DOHH2 (cell line): ENCODE data around the gene OR51A2.

Source experiments
- H3F3A ChIP-seq: fragments of 200-600 bp; sonication (generic), shearing (Covaris generic); 2 replicates; pipeline ENCODE4 v1.6.0; 2016; ENCODE audit warnings: antibody characterized with exemption, mild to moderate bottlenecking; ENCODE audit not compliant: control insufficient read depth, insufficient read depth
- H3K27ac ChIP-seq: fragments of 200-600 bp; sonication (generic); 2 replicates; pipeline ENCODE4 v1.5.1; 2014; ENCODE audit warnings: low read depth, mild to moderate bottlenecking, low read length, moderate library complexity
- H3K27me3 ChIP-seq: fragments of 200-600 bp; sonication (generic); 2 replicates; pipeline ENCODE4 v1.6.1; 2014; ENCODE audit warnings: mild to moderate bottlenecking, low read length, mixed read lengths; ENCODE audit not compliant: control insufficient read depth
- H3K36me3 ChIP-seq: fragments of 200-600 bp; sonication (generic); 2 replicates; pipeline ENCODE4 v1.6.1; 2014; ENCODE audit warnings: mild to moderate bottlenecking, low read length, moderate library complexity, mixed read lengths; ENCODE audit not compliant: control insufficient read depth
- H3K4me1 ChIP-seq: fragments of 200-600 bp; sonication (generic); 2 replicates; pipeline ENCODE4 v1.6.1; 2014; ENCODE audit warnings: mild to moderate bottlenecking, low read length, mixed read lengths; ENCODE audit not compliant: control insufficient read depth
- H3K4me2 ChIP-seq: fragments of 200-600 bp; sonication (generic); 2 replicates; pipeline ENCODE4 v1.6.0; 2014; ENCODE audit warnings: mild to moderate bottlenecking, low read length, moderate library complexity
- H3K4me3 ChIP-seq: fragments of 200-600 bp; sonication (generic); 2 replicates; pipeline ENCODE4 v1.5.1; 2014; ENCODE audit warnings: mild to moderate bottlenecking, low read length, mixed read lengths
- H3K79me2 ChIP-seq: fragments of 200-600 bp; sonication (generic); 2 replicates; pipeline ENCODE4 v1.6.1; 2014; ENCODE audit warnings: mild to moderate bottlenecking, low read length, mixed read lengths; ENCODE audit not compliant: control insufficient read depth
- H3K9me2 ChIP-seq: fragments of 200-600 bp; sonication (generic); replicated peaks from 2 replicates; pipeline ENCODE4 v1.6.1; 2014; ENCODE audit warnings: mild to moderate bottlenecking, low read length, mixed read lengths; ENCODE audit not compliant: control insufficient read depth
- H3K9me3 ChIP-seq: fragments of 200-600 bp; sonication (generic); 2 replicates; pipeline ENCODE4 v1.6.1; 2014; ENCODE audit warnings: antibody characterized with exemption, low read length, mixed read lengths; ENCODE audit not compliant: control insufficient read depth, insufficient read depth
- H4K20me1 ChIP-seq: fragments of 200-600 bp; sonication (generic); 2 replicates; pipeline ENCODE4 v1.6.0; 2014; ENCODE audit warnings: low read depth, mild to moderate bottlenecking, antibody characterized with exemption, low read length, moderate library complexity; ENCODE audit not compliant: control insufficient read depth, insufficient read depth
- EZH2phosphoT487 ChIP-seq: fragments of 200-600 bp; sonication (generic); IDR thresholded peaks from 2 replicates; pipeline ENCODE4 v1.6.1; 2017; ENCODE audit warnings: borderline replicate concordance, mild to moderate bottlenecking, antibody characterized with exemption, low read length, moderate library complexity, mixed read lengths
- TF ChIP-seq, protein P1 (sequence below): fragments of 200-600 bp; sonication (generic); IDR thresholded peaks from one replicate; pipeline ENCODE4 v1.5.1; 2014; ENCODE audit warnings: antibody characterized with exemption, mild to moderate bottlenecking, low read depth, low read length; ENCODE audit not compliant: poor library complexity, severe bottlenecking

OR51A2 gene

GRCh38 chr11:4922304-4922703 is 33.2 kb downstream of the OR51A2 start:
- Histone ChIP-seq H3K4me2 (no peak overlapping the region), H3K9me3 (no peaks in the 10 kb centered on the region), H3K27ac (no peak overlapping the region), H3K36me3 (no peaks in the 10 kb centered on the region), H3K79me2 (no peaks in the 10 kb centered on the region), H4K20me1 (no peaks in the 10 kb centered on the region), H3K4me1 (no peaks in the 10 kb centered on the region), H3K9me2 (no peaks in the 10 kb centered on the region), H3K27me3 (no peaks in the 10 kb centered on the region), H3K4me3 (no peak overlapping the region), H3F3A (no peaks in the 10 kb centered on the region)
- no peak for TF ChIP-seq EZH2phosphoT487
- TF ChIP-seq, protein P1, sequence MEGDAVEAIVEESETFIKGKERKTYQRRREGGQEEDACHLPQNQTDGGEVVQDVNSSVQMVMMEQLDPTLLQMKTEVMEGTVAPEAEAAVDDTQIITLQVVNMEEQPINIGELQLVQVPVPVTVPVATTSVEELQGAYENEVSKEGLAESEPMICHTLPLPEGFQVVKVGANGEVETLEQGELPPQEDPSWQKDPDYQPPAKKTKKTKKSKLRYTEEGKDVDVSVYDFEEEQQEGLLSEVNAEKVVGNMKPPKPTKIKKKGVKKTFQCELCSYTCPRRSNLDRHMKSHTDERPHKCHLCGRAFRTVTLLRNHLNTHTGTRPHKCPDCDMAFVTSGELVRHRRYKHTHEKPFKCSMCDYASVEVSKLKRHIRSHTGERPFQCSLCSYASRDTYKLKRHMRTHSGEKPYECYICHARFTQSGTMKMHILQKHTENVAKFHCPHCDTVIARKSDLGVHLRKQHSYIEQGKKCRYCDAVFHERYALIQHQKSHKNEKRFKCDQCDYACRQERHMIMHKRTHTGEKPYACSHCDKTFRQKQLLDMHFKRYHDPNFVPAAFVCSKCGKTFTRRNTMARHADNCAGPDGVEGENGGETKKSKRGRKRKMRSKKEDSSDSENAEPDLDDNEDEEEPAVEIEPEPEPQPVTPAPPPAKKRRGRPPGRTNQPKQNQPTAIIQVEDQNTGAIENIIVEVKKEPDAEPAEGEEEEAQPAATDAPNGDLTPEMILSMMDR: no peak

DNA sequence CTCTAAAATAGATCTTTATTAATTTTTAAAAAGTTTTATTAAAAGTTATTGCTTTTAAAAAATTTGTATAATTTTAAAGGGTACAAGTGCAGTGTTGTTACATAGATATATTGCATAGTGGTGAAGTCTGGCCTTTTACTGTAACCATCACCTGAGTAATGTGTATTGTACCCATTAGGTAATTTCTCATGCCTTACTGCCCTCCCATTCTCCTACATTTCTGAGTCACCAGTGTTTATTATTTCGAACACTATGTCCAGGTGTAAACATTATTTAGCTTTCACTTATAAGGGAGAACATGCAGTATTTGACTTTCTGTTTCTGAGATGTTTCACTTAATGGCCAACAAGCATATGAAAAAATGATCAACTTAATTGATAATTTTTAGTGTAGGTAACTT is 33.7 kb downstream of the OR51A2 start:
- H3K79me2 ChIP-seq: no peaks in the 10 kb centered on the region
- H3K9me2 ChIP-seq: no peaks in the 10 kb centered on the region
- H4K20me1 ChIP-seq: no peaks in the 10 kb centered on the region
- no peak for TF ChIP-seq EZH2phosphoT487
- TF ChIP-seq, protein P1: no peak
- no peaks in the 10 kb centered on the region for H3K4me1 ChIP-seq
- H3K4me2 ChIP-seq: no peak overlapping the region
- H3F3A ChIP-seq: no peaks in the 10 kb centered on the region
- no peaks in the 10 kb centered on the region for H3K9me3 ChIP-seq
- no peak overlapping the region for H3K4me3 ChIP-seq
- H3K36me3 ChIP-seq: no peaks in the 10 kb centered on the region
- no peaks in the 10 kb centered on the region for H3K27me3 ChIP-seq
- H3K27ac ChIP-seq: no peak overlapping the region

DNA sequence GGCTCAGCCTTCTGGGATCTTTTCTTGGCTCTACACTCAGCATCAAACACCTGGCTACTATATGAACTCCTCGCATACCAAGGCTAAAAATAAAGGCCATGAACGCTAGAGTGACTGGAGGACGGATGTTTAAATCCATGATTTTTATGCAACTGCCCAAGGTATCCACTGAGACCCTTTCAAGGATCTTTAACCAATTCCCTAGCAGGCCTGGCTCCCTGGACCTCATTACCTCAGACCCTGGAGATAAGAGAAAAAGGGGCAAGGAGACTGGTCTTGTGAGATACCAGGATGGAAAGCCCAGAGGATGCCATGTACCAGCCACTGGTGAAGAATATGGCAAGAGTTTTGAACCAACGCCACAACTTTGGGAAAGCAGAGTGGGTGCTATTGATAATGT is 36.3 kb downstream of the OR51A2 start, which contains the start of gene OR51G2:
TSS of gene OR51G2 (minus strand) at position 101 of the 400 bp plus-strand sequence. CDS start 3,687 bp downstream, outside the sequence.
- Histone ChIP-seq H3K27ac (no peak within 1 kb of the TSS), H3K9me3 (no peaks in the 10 kb centered on the region), H3K9me2 (no peaks in the 10 kb centered on the region), H3F3A (no peaks in the 10 kb centered on the region), H4K20me1 (no peaks in the 10 kb centered on the region), H3K4me3 (no peak within 1 kb of the TSS), H3K4me2 (no peak within 1 kb of the TSS), H3K79me2 (no peaks in the 10 kb centered on the region), H3K27me3 (no peaks in the 10 kb centered on the region), H3K4me1 (no peaks in the 10 kb centered on the region), H3K36me3 (no peaks in the 10 kb centered on the region)
- TF ChIP-seq, protein P1: no peak
- TF ChIP-seq EZH2phosphoT487: no peak
